T-helper 2 cell (primary cell): ENCODE measurements around the gene LTV1.

Source experiments
- DNase-seq, 5 experiments: peaks; one replicate each; pipeline versions ENCODE4 v3.0.0 to v3.0.0-alpha.2; 2012 to 2022

LTV1 gene

DNA sequence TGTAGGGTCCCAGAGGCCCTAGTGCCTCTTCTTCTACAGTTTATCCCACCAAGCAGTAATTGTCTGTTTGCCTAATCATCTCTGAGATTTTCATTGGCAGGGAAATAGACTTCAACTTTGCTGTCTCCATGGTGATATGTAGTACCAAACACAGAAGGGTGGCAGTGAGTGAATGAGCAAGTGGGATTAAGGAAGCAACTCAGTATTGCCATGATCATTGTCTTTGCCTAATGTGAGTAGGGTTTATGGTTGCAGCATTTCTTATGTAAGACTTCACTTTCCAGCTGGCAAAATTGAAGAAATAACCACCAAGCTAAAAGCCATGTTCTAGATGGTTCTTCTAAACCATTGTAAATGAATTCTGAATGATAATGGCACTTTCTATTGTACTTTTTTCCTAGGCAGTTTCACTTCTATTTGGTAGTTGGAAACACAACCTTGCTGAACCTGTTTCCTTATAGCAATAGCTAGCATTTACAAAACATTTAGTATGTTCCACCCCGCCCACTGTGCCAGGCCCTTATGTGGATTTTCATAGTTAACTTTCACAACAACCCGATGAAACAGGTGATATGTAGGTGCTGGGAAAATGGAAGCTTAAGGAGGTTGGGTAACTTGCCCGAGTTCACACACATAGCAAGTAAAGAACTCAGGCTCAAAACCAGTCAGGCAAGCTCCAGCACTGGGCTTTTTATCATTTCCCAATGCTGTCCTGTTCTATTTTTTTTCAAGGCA, 53.2 kb downstream of the LTV1 start:
- no peak for DNase-seq

DNA sequence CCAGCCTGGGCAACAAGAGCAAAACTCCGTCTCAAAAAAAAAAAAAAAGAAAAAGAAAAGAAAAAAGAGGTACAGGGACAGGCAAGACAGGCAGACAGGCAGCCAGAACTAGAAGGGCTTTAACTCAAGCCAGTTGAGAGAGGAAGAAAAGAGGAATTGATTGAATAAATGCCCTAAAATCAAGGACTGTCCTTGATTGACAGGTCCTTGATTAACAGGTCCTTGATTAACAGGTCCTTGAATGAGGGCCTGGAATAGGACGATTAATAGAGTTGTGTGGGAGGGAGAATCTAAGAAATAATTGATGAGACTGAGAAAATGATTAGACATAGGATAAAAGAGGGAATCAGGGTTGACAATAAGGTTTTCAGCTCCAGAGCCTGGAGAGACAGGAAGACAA, 57.2 kb downstream of the LTV1 start:
- DNase-seq = no peak

DNA sequence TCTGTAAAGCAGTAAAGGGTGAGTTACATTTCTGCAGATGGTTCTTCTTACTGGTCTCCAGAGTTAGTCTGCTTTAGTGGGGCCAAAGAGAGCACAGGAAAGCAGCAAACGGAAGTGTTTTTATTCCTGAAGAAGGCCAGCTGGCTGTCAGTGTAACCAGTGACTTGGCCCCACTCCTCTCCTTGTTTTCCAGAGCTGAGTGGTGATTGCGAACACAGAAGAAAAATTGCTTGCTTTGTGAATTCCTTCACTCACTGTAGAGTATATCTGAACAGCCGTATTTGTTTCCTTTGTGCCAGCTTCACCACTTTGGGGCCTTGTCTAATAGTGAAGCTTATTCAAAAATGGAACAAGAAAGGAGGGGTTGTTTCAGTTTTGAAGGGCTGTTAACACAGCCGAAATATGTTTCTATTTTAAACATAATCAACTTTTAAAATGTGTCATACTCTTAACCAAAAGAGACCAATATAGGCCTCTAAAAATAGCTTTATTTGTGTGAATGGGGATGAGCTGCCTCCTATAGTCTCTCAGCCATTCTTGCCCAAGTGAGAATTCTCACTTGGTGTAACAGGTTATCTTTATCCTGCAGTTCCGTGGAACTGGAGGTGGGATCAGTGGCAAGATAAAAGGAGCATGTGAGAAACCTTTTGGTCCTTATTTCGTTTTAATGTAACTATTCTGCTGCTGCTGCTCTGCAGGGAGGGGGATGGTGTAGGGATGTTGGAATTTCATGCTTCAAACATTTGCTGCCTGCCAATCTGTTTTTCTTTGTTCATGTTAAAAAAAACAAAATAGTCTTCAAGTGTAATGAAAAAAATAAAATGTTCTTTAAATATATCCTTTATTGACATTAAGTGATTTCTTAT, 59.0 kb downstream of the LTV1 start:
- peak in 1 of 5 experiments; percentile 44 for DNase-seq

DNA sequence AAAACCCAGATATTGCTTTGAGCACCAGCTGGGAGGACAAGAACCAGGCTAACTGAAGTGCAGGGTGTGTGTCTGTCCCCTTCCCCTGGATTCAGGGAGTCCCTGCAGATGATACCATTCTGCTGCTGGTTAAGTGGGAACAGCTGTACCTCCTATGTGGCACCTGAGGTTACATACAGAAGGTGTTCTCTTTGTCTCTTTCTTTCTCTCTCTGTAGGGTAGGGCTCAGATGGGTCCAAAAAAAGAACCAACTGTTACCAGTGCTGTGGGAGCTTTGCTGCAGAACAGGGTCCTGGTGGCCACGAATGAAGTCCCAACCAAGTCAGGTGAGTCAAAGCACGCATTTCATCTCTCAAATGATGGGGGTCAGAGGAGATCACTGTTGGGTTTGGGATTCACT, 59.7 kb downstream of the LTV1 start:
- no peak for DNase-seq

DNA sequence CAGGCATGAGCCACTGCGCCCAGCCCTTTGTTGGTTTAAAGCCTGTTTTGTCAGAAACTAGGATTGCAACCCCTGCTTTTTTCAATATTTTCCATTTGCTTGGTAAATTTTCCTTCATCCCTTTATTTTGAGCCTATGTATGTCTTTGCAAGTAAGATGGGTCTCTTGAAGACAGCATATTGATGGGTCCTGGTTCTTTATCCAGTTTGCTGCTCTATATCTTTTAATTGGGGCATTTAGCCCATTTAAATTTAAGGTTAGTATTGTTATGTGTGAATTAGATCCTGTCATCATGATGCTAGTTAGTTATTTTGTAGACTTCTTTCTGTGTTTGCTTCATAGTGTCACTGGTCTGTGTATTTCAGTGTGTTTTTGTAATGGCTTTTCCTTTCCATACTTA, 67.9 kb downstream of the LTV1 start:
- DNase-seq = no peak

DNA sequence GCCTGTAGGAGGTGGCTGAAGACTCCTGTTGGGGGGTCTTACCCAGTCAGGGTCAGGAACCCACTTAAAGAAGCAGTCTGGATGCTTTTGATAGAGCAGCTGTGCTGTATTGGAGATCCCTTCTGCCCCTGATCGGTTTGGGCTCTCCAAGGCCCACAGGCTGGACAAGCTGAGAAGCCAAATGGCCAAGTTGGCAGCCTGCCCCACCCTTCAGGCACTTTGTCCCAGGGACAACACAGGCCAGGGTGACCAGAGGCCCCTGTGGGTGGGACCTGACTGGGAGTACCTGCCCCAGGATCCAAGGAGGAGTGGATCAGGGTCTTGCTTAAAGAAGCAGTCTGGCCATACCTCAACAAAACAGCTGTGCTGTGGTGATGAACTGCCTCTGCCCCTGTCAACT, 69.5 kb downstream of the LTV1 start:
- no peak for DNase-seq
